Activated naive CD4-positive, alpha-beta T cell treated with anti-CD3 and anti-CD28 coated beads, Interleukin-2, amount 50 U/mL, for 24 hours (primary cell): ENCODE data around the gene KCNJ13.
A peak's percentile ranks its signal among the peaks of the same experiment; 100 is the strongest.
"Not testable (repeated sequence)": the region's sequence is repeated elsewhere in the genome, so short reads cannot be mapped to it uniquely, and the experiment has no call there.

Source experiments
- H3K27ac Mint-ChIP-seq: one replicate; pipeline ENCODE4 v1.8.0; 2021; ENCODE audit warnings: mild to moderate bottlenecking, mixed read lengths
- H3K27me3 Mint-ChIP-seq: one replicate; pipeline ENCODE4 v1.8.0; 2021; ENCODE audit warnings: mixed read lengths
- H3K36me3 Mint-ChIP-seq: one replicate; pipeline ENCODE4 v1.8.0; 2021; ENCODE audit warnings: mixed read lengths
- H3K4me1 Mint-ChIP-seq: one replicate; pipeline ENCODE4 v1.8.0; 2021; ENCODE audit warnings: mixed read lengths
- H3K4me3 Mint-ChIP-seq: one replicate; pipeline ENCODE4 v1.8.0; 2021; ENCODE audit warnings: mild to moderate bottlenecking, mixed read lengths
- H3K9me3 Mint-ChIP-seq: one replicate; pipeline ENCODE4 v1.8.0; 2021; ENCODE audit warnings: mixed read lengths

The KCNJ13 gene

DNA sequence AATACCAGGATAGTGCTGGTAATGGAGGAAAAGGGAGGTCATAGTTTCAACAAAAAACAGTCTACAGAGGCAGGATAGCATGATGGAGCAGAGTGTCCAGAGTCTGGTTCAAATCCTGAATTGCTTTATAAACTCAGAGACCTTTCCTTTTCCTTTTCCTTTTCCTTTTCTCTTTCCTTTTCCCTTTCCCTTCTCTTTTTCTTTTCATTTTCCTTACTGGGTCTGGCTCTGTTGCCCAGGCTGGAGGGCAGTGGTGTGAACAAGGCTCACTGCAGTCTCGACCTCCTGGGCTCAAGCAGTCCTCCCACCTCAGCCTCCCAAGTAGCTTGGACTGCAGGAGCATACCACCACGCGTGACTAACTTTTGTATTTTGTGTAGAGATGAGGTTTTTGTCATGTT lies 47.6 kb downstream of the KCNJ13 start:
- peaks cover 7% of the 10 kb centered on the region for H3K4me1 Mint-ChIP-seq
- no peaks in the 10 kb centered on the region for H3K27me3 Mint-ChIP-seq
- no peaks in the 10 kb centered on the region for H3K9me3 Mint-ChIP-seq
- peaks cover 16% of the 10 kb centered on the region for H3K36me3 Mint-ChIP-seq
- H3K4me3 Mint-ChIP-seq = no peak overlapping the region
- no peak overlapping the region for H3K27ac Mint-ChIP-seq

DNA sequence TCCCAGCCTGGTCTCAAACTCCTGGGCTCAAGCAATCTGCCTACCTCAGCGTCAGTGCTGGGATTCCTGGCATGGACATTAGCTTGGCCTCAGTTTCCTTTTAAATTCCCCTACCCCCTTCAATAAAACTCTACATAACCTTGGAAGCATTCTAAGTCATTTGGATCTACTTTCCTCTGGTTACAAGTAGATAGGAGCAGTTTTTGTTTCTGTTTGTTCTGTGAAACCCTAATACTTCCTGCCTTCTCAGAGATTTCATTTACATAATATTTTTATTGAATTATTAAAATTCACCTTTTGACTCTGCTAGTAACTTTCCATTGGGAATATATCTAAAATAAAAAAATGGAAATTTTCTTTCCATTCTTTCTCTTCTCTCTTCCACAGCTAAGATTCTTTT lies 53.3 kb downstream of the KCNJ13 start:
- peaks cover 25% of the 10 kb centered on the region for H3K36me3 Mint-ChIP-seq
- H3K4me1 Mint-ChIP-seq = peaks cover 31% of the 10 kb centered on the region
- H3K9me3 Mint-ChIP-seq = no peaks in the 10 kb centered on the region
- H3K4me3 Mint-ChIP-seq = no peak overlapping the region
- no peak overlapping the region for H3K27ac Mint-ChIP-seq
- H3K27me3 Mint-ChIP-seq = no peaks in the 10 kb centered on the region

DNA sequence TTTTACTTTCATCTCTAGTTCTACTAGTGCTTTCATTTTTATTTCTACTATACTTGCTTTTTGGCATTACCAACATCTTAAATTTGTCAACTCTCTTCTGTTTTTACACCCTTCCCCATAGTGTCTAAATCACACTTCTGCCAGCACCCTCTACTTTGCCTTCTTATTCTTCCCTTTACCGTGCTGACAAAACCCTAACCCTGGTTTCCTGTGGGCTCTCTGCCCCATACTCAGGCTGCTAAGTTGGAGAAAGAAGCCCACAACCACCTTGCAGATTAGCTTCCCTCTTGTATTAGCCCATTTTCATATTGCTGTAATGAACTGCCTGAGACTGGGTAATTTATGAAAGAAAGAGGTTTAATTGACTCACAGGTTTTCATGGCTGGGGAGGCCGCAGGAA lies 54.5 kb downstream of the KCNJ13 start:
- Mint-ChIP-seq H3K27ac (peak overlapping the region; percentile 61), H3K27me3 (no peaks in the 10 kb centered on the region), H3K4me3 (no peak overlapping the region), H3K36me3 (peaks cover 32% of the 10 kb centered on the region), H3K9me3 (no peaks in the 10 kb centered on the region), H3K4me1 (peaks cover 41% of the 10 kb centered on the region)

DNA sequence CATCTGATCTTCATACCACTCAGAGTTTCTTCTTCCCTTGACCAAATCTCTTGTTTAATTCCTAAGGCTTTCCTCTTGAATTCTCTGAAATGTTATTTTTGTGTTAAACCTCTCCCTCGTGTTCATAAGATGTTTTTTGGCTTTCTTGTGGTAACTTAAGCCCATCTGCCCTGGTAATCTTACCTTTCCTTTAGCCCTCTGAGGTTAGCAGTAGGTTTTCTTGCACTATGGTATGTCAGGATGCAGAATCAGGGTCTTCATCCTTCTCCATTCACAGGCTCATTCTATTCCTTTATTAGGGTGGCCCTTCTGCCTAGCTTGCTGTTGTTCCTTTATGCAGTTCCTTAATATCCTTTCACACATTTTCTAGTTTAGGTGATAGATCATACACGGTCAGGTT lies 55.1 kb downstream of the KCNJ13 start:
- Mint-ChIP-seq H3K9me3 (no peaks in the 10 kb centered on the region), H3K27me3 (no peaks in the 10 kb centered on the region), H3K4me3 (no peak overlapping the region), H3K36me3 (peaks cover 33% of the 10 kb centered on the region), H3K27ac (peak overlapping the region; percentile 14), H3K4me1 (peaks cover 44% of the 10 kb centered on the region)

DNA sequence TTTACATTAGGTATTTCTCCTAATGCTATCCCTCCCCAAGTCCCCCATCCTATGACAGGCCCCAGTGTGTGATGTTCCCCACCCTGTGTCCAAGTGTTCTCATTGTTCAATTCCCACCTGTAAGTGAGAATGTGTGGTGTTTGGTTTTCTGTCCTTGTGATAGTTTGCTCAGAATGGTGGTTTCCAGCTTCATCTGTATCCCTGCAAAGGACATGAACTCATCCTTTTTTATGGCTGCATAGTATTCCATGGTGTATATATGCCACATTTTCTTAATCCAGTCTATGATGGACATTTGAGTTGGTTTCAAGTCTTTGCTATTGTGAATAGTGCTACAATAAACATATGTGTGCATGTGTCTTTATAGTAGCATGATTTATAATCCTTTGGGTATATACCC lies 56.3 kb downstream of the KCNJ13 start:
- H3K27me3 Mint-ChIP-seq, H3K4me3 Mint-ChIP-seq, H3K9me3 Mint-ChIP-seq, H3K27ac Mint-ChIP-seq: not testable (repeated sequence)
- Mint-ChIP-seq H3K36me3 (peaks cover 34% of the 10 kb centered on the region), H3K4me1 (peaks cover 56% of the 10 kb centered on the region)
